Measurements from ENCODE around the gene PYCARD.

DNA sequence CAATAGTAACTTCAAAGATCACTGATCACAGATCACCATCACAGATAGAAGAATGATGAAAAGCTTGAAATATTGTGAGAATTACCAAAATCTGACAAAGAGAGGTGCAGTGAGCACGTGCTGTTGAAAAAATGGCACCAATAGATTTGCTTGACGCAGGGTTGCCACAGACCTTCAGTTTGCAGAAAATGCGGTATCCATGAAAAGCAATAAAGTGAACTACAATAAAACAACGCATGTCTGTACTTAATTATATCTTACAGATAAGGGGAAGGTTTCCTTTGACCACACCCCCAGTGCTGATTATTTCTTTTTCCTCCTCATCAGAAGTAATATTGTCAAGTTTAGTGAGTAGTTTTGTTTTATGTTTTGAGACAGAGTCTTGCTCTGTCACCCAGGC, 35.5 kb upstream of the PYCARD start:
- TF ChIP-seq POLR2A (IDR thresholded peaks at IDR 0.05) (no peak), POLR2AphosphoS5 (IDR thresholded peaks at IDR 0.05) (no peak)
- TF ChIP-seq, protein P1, sequence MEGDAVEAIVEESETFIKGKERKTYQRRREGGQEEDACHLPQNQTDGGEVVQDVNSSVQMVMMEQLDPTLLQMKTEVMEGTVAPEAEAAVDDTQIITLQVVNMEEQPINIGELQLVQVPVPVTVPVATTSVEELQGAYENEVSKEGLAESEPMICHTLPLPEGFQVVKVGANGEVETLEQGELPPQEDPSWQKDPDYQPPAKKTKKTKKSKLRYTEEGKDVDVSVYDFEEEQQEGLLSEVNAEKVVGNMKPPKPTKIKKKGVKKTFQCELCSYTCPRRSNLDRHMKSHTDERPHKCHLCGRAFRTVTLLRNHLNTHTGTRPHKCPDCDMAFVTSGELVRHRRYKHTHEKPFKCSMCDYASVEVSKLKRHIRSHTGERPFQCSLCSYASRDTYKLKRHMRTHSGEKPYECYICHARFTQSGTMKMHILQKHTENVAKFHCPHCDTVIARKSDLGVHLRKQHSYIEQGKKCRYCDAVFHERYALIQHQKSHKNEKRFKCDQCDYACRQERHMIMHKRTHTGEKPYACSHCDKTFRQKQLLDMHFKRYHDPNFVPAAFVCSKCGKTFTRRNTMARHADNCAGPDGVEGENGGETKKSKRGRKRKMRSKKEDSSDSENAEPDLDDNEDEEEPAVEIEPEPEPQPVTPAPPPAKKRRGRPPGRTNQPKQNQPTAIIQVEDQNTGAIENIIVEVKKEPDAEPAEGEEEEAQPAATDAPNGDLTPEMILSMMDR (IDR thresholded peaks at IDR 0.05 in 8 of 11, conservative IDR thresholded peaks at IDR 0.05 in 3 of 11) = no peak

Measured in spleen (tissue), 7 donors.